ENCODE data around the gene MKX.

DNA sequence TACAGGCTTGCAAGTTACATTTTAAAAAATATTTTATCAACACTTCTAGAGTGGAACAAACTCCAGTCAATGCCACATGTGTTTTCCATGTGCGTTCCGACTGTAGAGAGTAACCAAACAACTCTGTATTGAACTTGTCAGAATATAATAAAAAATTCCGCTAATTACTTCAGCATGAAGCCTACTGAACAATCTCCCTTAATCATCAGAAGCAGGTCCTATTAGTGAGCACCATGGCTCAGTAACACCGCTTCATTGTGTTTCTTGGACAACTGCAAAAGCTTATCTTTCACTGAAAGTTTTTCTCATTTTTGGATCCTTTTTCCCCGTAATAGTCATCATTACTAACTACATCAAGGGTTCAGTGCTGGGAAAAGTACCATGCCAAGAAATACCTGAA is 117.0 kb downstream of the MKX start:
- no peak for TF ChIP-seq POLR2AphosphoS5 (IDR thresholded peaks at IDR 0.05)
- no peak for TF ChIP-seq EP300 (IDR thresholded peaks at IDR 0.05)
- no peak for TF ChIP-seq POLR2A (IDR thresholded peaks at IDR 0.05)
